GM12878 (cell line): ENCODE results near the gene STARD3. TPM values are rescaled to one million over a fixed set of nuclear protein-coding genes. Genes with fewer than 3 reads are reported as not detected.

ENCODE experiments used
- BHLHE40 ChIP-seq, 2 experiments: fragments of 450-650 bp in 1 of 2; IDR thresholded peaks; 2 replicates each; pipeline ENCODE4 v1.6.1; 2011 to 2017; ENCODE audit warnings: low read depth in 2 of 2, borderline replicate concordance in 1 of 2, improper control_type of control experiment in 1 of 2, low read length in 1 of 2, mild to moderate bottlenecking in 1 of 2
- CBX3 ChIP-seq: fragments of 200-600 bp; sonication (generic); IDR thresholded peaks from 2 replicates; pipeline ENCODE4 v1.6.1; 2016; ENCODE audit warnings: low read depth, borderline replicate concordance
- CREB1 ChIP-seq: IDR thresholded peaks from 2 replicates; pipeline ENCODE4 v1.6.1; 2012; ENCODE audit warnings: low read depth, mild to moderate bottlenecking, inconsistent platforms
- DPF2 ChIP-seq: fragments of 450-650 bp; IDR thresholded peaks from 2 replicates; pipeline ENCODE4 v1.6.1; 2017; ENCODE audit warnings: mild to moderate bottlenecking
- EP300 ChIP-seq, 2 experiments: fragments of 150-350 bp in 1 of 2; IDR thresholded peaks; 2 replicates each; pipeline ENCODE4 v1.6.1; 2011 to 2012; ENCODE audit warnings: low read depth in 2 of 2, low read length in 2 of 2, borderline replicate concordance in 1 of 2, improper control_type of control experiment in 1 of 2, inconsistent platforms in 1 of 2; ENCODE audit not compliant: control insufficient read depth in 1 of 2
- IRF4 ChIP-seq: IDR thresholded peaks from 2 replicates; pipeline ENCODE4 v1.6.1; 2011; ENCODE audit warnings: low read depth, low read length
- KAT2A ChIP-seq: conservative IDR thresholded peaks from 2 replicates; pipeline ENCODE4 v1.6.1; 2011; ENCODE audit warnings: low read depth, low read length; ENCODE audit not compliant: control insufficient read depth
- KLF5 ChIP-seq: fragments of 450-650 bp; IDR thresholded peaks from 2 replicates; pipeline ENCODE4 v1.6.1; 2014; ENCODE audit warnings: mild to moderate bottlenecking; ENCODE audit not compliant: partially characterized antibody
- NR2C1 ChIP-seq: fragments of 450-650 bp; IDR thresholded peaks from 2 replicates; pipeline ENCODE4 v1.6.1; 2017; ENCODE audit warnings: antibody characterized with exemption, mild to moderate bottlenecking, moderate library complexity
- POU2F2 ChIP-seq: IDR thresholded peaks from 3 replicates; pipeline ENCODE4 v1.6.1; 2011; ENCODE audit warnings: low read depth, mild to moderate bottlenecking, low read length, borderline replicate concordance
- RCOR1 ChIP-seq: conservative IDR thresholded peaks from 2 replicates; pipeline ENCODE4 v1.6.1; 2012; ENCODE audit warnings: low read depth, low read length, improper control_type of control experiment
- SP1 ChIP-seq: IDR thresholded peaks from one replicate; pipeline ENCODE4 v1.6.1; 2011; ENCODE audit warnings: low read depth, low read length
- ZBED1 ChIP-seq: IDR thresholded peaks from 2 replicates; pipeline ENCODE4 v1.6.1; 2016; ENCODE audit warnings: borderline replicate concordance
- ZNF207 ChIP-seq: fragments of 450-650 bp; IDR thresholded peaks from 2 replicates; pipeline ENCODE4 v1.6.1; 2014; ENCODE audit warnings: antibody characterized with exemption, mild to moderate bottlenecking, borderline replicate concordance
- polyA plus RNA-seq, 11 experiments: library from polyadenylated mRNA; depleted of rRNA in 4 of 11; unstranded in 6 of 11; stranded (reverse) in 5 of 11; fragments of >200 nt; fragmentation: Nextera tagmentation in 4 of 11; fragmentation: Illumina TruSeq in 1 of 11; extraction: Ambion mirVana in 4 of 11; extraction: Trizol in 1 of 11; gene quantifications; 1 replicate in 1 of 11; 2 replicates in 10 of 11; pipeline versions ENCODE4 v1.2.1 to v1.2.3, GENCODE V29; 2011 to 2016; ENCODE audit warnings: inconsistent platforms in 2 of 11, missing spikeins in 2 of 11, low read depth in 1 of 11
- total RNA-seq, 4 experiments: library from RNA; depleted of rRNA in 3 of 4; stranded (reverse); fragments of >200 nt in 3 of 4; fragmentation: Illumina TruSeq in 1 of 4; extraction: Trizol in 1 of 4; gene quantifications; 2 replicates each; pipeline versions ENCODE4 v1.2.1 to v1.2.3, GENCODE V29; 2013 to 2021
- TF ChIP-seq, protein P1 (sequence below): IDR thresholded peaks from 2 replicates; pipeline ENCODE4 v1.6.1; 2012; ENCODE audit warnings: mild to moderate bottlenecking, low read depth, low read length
- TF ChIP-seq, protein P2 (sequence below): fragments of 450-650 bp; IDR thresholded peaks from 2 replicates; pipeline ENCODE4 v1.6.1; 2018; ENCODE audit warnings: mild to moderate bottlenecking, low read depth, moderate library complexity; ENCODE audit not compliant: partially characterized antibody
- TF ChIP-seq, protein P3 (sequence below): fragments of 150-350 bp; IDR thresholded peaks from 2 replicates; pipeline ENCODE4 v1.6.1; 2016; ENCODE audit warnings: low read depth, low read length

The STARD3 gene
- total and polyA plus RNA-seq, 10 of the 15 experiments (the other 5 are each of a cell fraction or from before 2014, with no cell fraction given): 0.08 to 62.7 (median 27.5) TPM

DNA sequence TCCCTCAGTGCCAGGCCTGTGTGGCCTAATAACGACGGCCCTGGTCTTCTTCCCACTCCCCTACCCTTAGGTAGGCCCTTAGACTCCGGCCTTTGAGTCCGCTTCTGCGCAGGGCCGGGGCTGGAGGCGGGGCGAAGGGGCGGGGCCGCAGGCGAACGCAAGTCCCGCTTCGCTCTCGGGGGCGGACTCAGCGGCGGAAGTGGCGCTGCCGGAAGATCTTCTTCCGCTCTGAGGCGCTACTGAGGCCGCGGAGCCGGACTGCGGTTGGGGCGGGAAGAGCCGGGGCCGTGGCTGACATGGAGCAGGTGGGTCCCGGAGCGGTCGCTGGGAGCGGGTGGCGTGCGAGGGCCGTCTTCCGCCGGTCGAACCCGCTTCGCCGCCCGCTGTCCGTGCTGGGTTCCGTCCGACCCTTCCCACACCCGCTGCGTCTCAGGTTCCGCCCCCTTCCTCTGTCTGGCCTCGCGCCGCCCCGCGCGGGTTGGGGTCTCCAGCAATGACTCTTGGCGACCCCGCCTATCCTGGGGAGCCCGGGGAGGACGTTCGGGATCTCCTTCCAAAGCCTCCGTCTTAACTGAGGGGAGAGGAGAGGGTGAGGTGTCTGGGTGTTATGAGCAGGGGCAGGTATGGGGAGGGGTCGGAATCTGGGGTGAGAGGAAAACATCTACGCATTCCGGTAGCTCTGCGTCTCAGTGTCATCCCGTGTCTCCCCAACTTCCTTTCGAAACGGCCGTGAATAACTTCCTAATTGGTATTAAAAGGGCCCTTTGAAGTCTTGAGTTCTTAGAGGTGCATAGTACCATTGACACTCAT, at the start of gene STARD3 (continued):
- TF ChIP-seq, protein P1, sequence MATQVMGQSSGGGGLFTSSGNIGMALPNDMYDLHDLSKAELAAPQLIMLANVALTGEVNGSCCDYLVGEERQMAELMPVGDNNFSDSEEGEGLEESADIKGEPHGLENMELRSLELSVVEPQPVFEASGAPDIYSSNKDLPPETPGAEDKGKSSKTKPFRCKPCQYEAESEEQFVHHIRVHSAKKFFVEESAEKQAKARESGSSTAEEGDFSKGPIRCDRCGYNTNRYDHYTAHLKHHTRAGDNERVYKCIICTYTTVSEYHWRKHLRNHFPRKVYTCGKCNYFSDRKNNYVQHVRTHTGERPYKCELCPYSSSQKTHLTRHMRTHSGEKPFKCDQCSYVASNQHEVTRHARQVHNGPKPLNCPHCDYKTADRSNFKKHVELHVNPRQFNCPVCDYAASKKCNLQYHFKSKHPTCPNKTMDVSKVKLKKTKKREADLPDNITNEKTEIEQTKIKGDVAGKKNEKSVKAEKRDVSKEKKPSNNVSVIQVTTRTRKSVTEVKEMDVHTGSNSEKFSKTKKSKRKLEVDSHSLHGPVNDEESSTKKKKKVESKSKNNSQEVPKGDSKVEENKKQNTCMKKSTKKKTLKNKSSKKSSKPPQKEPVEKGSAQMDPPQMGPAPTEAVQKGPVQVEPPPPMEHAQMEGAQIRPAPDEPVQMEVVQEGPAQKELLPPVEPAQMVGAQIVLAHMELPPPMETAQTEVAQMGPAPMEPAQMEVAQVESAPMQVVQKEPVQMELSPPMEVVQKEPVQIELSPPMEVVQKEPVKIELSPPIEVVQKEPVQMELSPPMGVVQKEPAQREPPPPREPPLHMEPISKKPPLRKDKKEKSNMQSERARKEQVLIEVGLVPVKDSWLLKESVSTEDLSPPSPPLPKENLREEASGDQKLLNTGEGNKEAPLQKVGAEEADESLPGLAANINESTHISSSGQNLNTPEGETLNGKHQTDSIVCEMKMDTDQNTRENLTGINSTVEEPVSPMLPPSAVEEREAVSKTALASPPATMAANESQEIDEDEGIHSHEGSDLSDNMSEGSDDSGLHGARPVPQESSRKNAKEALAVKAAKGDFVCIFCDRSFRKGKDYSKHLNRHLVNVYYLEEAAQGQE: 0 out of 2 replicates have a peak, but pooled peaks have one; percentile 34
- TF ChIP-seq CREB1: peak; percentile 64; the same call in 1 of the 2 replicates
- TF ChIP-seq EP300 (IDR thresholded peaks at IDR 0.05; ENCODE audit: borderline replicate concordance in 1 of 2, control insufficient read depth in 1 of 2, low read depth in 2 of 2, low read length in 2 of 2): no peak
- TF ChIP-seq, protein P2, sequence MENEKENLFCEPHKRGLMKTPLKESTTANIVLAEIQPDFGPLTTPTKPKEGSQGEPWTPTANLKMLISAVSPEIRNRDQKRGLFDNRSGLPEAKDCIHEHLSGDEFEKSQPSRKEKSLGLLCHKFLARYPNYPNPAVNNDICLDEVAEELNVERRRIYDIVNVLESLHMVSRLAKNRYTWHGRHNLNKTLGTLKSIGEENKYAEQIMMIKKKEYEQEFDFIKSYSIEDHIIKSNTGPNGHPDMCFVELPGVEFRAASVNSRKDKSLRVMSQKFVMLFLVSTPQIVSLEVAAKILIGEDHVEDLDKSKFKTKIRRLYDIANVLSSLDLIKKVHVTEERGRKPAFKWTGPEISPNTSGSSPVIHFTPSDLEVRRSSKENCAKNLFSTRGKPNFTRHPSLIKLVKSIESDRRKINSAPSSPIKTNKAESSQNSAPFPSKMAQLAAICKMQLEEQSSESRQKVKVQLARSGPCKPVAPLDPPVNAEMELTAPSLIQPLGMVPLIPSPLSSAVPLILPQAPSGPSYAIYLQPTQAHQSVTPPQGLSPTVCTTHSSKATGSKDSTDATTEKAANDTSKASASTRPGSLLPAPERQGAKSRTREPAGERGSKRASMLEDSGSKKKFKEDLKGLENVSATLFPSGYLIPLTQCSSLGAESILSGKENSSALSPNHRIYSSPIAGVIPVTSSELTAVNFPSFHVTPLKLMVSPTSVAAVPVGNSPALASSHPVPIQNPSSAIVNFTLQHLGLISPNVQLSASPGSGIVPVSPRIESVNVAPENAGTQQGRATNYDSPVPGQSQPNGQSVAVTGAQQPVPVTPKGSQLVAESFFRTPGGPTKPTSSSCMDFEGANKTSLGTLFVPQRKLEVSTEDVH: no peak
- peak; percentile 7 to 82; a peak in 3 of 4 replicates for TF ChIP-seq BHLHE40 (IDR thresholded peaks at IDR 0.05; ENCODE audit: borderline replicate concordance in 1 of 2, low read depth in 2 of 2, low read length in 1 of 2)
- TF ChIP-seq, protein P3, sequence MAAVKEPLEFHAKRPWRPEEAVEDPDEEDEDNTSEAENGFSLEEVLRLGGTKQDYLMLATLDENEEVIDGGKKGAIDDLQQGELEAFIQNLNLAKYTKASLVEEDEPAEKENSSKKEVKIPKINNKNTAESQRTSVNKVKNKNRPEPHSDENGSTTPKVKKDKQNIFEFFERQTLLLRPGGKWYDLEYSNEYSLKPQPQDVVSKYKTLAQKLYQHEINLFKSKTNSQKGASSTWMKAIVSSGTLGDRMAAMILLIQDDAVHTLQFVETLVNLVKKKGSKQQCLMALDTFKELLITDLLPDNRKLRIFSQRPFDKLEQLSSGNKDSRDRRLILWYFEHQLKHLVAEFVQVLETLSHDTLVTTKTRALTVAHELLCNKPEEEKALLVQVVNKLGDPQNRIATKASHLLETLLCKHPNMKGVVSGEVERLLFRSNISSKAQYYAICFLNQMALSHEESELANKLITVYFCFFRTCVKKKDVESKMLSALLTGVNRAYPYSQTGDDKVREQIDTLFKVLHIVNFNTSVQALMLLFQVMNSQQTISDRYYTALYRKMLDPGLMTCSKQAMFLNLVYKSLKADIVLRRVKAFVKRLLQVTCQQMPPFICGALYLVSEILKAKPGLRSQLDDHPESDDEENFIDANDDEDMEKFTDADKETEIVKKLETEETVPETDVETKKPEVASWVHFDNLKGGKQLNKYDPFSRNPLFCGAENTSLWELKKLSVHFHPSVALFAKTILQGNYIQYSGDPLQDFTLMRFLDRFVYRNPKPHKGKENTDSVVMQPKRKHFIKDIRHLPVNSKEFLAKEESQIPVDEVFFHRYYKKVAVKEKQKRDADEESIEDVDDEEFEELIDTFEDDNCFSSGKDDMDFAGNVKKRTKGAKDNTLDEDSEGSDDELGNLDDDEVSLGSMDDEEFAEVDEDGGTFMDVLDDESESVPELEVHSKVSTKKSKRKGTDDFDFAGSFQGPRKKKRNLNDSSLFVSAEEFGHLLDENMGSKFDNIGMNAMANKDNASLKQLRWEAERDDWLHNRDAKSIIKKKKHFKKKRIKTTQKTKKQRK: no peak
- TF ChIP-seq IRF4: 0 out of 2 replicates have a peak, but pooled peaks have one; percentile 23
- peak; percentile 79; the same call in 1 of the 2 replicates for TF ChIP-seq ZNF207
- TF ChIP-seq POU2F2: no peak; the same call in 2 of the 3 replicates
- TF ChIP-seq DPF2: peak; percentile 72; the same call in 1 of the 2 replicates
- TF ChIP-seq RCOR1: no peak
- no peak for TF ChIP-seq ZBED1
- TF ChIP-seq CBX3: no peak
- peak; percentile 71 for TF ChIP-seq NR2C1
- TF ChIP-seq KAT2A: no peak
- TF ChIP-seq KLF5: no peak
- TF ChIP-seq SP1: peak; percentile 45
